Measurements from ENCODE around the gene MXRA7.
"Not testable (repeated sequence)": the region's sequence is repeated elsewhere in the genome, so short reads cannot be mapped to it uniquely, and the experiment has no call there.

Gene MXRA7

GRCh38 chr17:76726776-76727718 lies 16.3 kb upstream of the MXRA7 start, which contains the start of gene METTL23:
Gene METTL23 (plus strand): TSS chr17:76726839. CDS start chr17:76729711, 2,872 bp downstream.
- FAIRE-seq, result peak; percentile 69
- peak; percentile 66 for DNase-seq (ENCODE audit: insufficient read length, low spot score)
- TF ChIP-seq SPI1 (IDR thresholded peaks at IDR 0.05; ENCODE audit: low read depth, low read length), result no peak
- no peak for TF ChIP-seq POU2F2 (IDR thresholded peaks at IDR 0.05; ENCODE audit: low read depth, low read length)
- TF ChIP-seq POLR2A (IDR thresholded peaks at IDR 0.05; ENCODE audit: low read depth, low read length), result peak; percentile 28; the same call in 1 of the 2 replicates
- peak; percentile 86 for TF ChIP-seq POLR2AphosphoS5 (IDR thresholded peaks at IDR 0.05; ENCODE audit: low read depth, low read length)
- TF ChIP-seq PAX5 (IDR thresholded peaks at IDR 0.05; ENCODE audit: insufficient read depth, low read length, severe bottlenecking), result no peak
- no peak; the same call in 1 of the 2 replicates for TF ChIP-seq TAF1 (IDR thresholded peaks at IDR 0.05; ENCODE audit: low read depth, low read length)

- peak; percentile 78 for FAIRE-seq
Observed at GRCh38 chr17:76726231-76726775, 15.5 kb upstream of the MXRA7 start, which contains the start of gene JMJD6. Gene JMJD6 (minus strand): TSS chr17:76726606. CDS start chr17:76726475, 131 bp downstream.

GRCh38 chr17:76725580-76726230 lies 14.9 kb upstream of the MXRA7 start:
- FAIRE-seq, result peak; percentile 83
- peak; percentile 47 for DNase-seq (ENCODE audit: insufficient read length, low spot score)
- TF ChIP-seq POLR2A (IDR thresholded peaks at IDR 0.05; ENCODE audit: low read depth, low read length), result peak; percentile 16; the same call in 1 of the 2 replicates
- no peak for TF ChIP-seq TAF1 (IDR thresholded peaks at IDR 0.05; ENCODE audit: low read depth, low read length)

More at GRCh38 chr17:76726231-76726775, 15.5 kb upstream of the MXRA7 start, which contains the start of gene JMJD6:
- TF ChIP-seq POLR2AphosphoS5 (IDR thresholded peaks at IDR 0.05; ENCODE audit: low read depth, low read length) (peak; percentile 72; the same call in 1 of the 2 replicates), SPI1 (IDR thresholded peaks at IDR 0.05; ENCODE audit: low read depth, low read length) (no peak), POU2F2 (IDR thresholded peaks at IDR 0.05; ENCODE audit: low read depth, low read length) (no peak), POLR2A (IDR thresholded peaks at IDR 0.05; ENCODE audit: low read depth, low read length) (peak; percentile 77), PAX5 (IDR thresholded peaks at IDR 0.05; ENCODE audit: insufficient read depth, low read length, severe bottlenecking) (no peak), TAF1 (IDR thresholded peaks at IDR 0.05; ENCODE audit: low read depth, low read length) (peak; percentile 46)
- peak; percentile 92 for DNase-seq (ENCODE audit: insufficient read length, low spot score)

GRCh38 chr17:76723812-76724211 lies 13.0 kb upstream of the MXRA7 start:
- TF ChIP-seq POLR2AphosphoS5 (IDR thresholded peaks at IDR 0.05; ENCODE audit: low read depth, low read length), result no peak
- no peak for TF ChIP-seq PAX5 (IDR thresholded peaks at IDR 0.05; ENCODE audit: insufficient read depth, low read length, severe bottlenecking)
- TF ChIP-seq TAF1 (IDR thresholded peaks at IDR 0.05; ENCODE audit: low read depth, low read length), result no peak
- no peak for TF ChIP-seq POU2F2 (IDR thresholded peaks at IDR 0.05; ENCODE audit: low read depth, low read length)
- no peak for TF ChIP-seq SPI1 (IDR thresholded peaks at IDR 0.05; ENCODE audit: low read depth, low read length)
- TF ChIP-seq POLR2A (IDR thresholded peaks at IDR 0.05; ENCODE audit: low read depth, low read length), result no peak
- DNase-seq (ENCODE audit: insufficient read length, low spot score) (no peak), FAIRE-seq (no peak)

GRCh38 chr17:76722977-76723376 lies 12.2 kb upstream of the MXRA7 start:
- not testable (repeated sequence) for FAIRE-seq; DNase-seq (ENCODE audit: insufficient read length, low spot score)

GRCh38 chr17:76722279-76722678 lies 11.5 kb upstream of the MXRA7 start:
- FAIRE-seq (no peak), DNase-seq (ENCODE audit: insufficient read length, low spot score) (no peak)
- TF ChIP-seq POLR2A (IDR thresholded peaks at IDR 0.05; ENCODE audit: low read depth, low read length) (no peak), POLR2AphosphoS5 (IDR thresholded peaks at IDR 0.05; ENCODE audit: low read depth, low read length) (no peak), POU2F2 (IDR thresholded peaks at IDR 0.05; ENCODE audit: low read depth, low read length) (no peak), TAF1 (IDR thresholded peaks at IDR 0.05; ENCODE audit: low read depth, low read length) (no peak), PAX5 (IDR thresholded peaks at IDR 0.05; ENCODE audit: insufficient read depth, low read length, severe bottlenecking) (no peak), SPI1 (IDR thresholded peaks at IDR 0.05; ENCODE audit: low read depth, low read length) (no peak)

- DNase-seq (ENCODE audit: insufficient read length, low spot score) (no peak), FAIRE-seq (no peak)
- TF ChIP-seq SPI1 (IDR thresholded peaks at IDR 0.05; ENCODE audit: low read depth, low read length) (no peak), POLR2AphosphoS5 (IDR thresholded peaks at IDR 0.05; ENCODE audit: low read depth, low read length) (no peak)
Observed at GRCh38 chr17:76721463-76721862, 10.7 kb upstream of the MXRA7 start.

- TF ChIP-seq TAF1 (IDR thresholded peaks at IDR 0.05; ENCODE audit: low read depth, low read length) (no peak), SPI1 (IDR thresholded peaks at IDR 0.05; ENCODE audit: low read depth, low read length) (no peak)
- DNase-seq (ENCODE audit: insufficient read length, low spot score), result no peak
- FAIRE-seq, result no peak
Observed at GRCh38 chr17:76720941-76721340, 10.2 kb upstream of the MXRA7 start.

GRCh38 chr17:76720211-76720610 lies 9.4 kb upstream of the MXRA7 start:
- DNase-seq (ENCODE audit: insufficient read length, low spot score) (no peak), FAIRE-seq (no peak)
- no peak for TF ChIP-seq POU2F2 (IDR thresholded peaks at IDR 0.05; ENCODE audit: low read depth, low read length)
- no peak for TF ChIP-seq PAX5 (IDR thresholded peaks at IDR 0.05; ENCODE audit: insufficient read depth, low read length, severe bottlenecking)
- no peak for TF ChIP-seq POLR2A (IDR thresholded peaks at IDR 0.05; ENCODE audit: low read depth, low read length)
- TF ChIP-seq TAF1 (IDR thresholded peaks at IDR 0.05; ENCODE audit: low read depth, low read length), result no peak
- TF ChIP-seq POLR2AphosphoS5 (IDR thresholded peaks at IDR 0.05; ENCODE audit: low read depth, low read length), result no peak
- TF ChIP-seq SPI1 (IDR thresholded peaks at IDR 0.05; ENCODE audit: low read depth, low read length), result no peak

Data from GM12891 (cell line).